Raji (cell line): ENCODE measurements around the gene CFAP77.

Source experiments
- POLR2A ChIP-seq: IDR thresholded peaks from 2 replicates; pipeline ENCODE4 v1.6.1; 2011; ENCODE audit warnings: low read depth, low read length, control low read depth; ENCODE audit not compliant: insufficient read depth

The CFAP77 gene

GRCh38 chr9:132409828-132410528, at the start of gene CFAP77:
Gene CFAP77, plus strand, starts transcription at chr9:132410211. Its CDS starts 61 bp downstream, at chr9:132410272.
- TF ChIP-seq POLR2A, result no peak

- no peak for TF ChIP-seq POLR2A
These were observed 45.9 kb upstream of the CFAP77 start for GRCh38 chr9:132364068-132364467.

- TF ChIP-seq POLR2A, result no peak
These were observed 44.0 kb upstream of the CFAP77 start for GRCh38 chr9:132365986-132366385.

GRCh38 chr9:132366481-132366880, 43.5 kb upstream of the CFAP77 start:
- TF ChIP-seq POLR2A, result no peak

GRCh38 chr9:132367613-132368313, 42.2 kb upstream of the CFAP77 start:
- TF ChIP-seq POLR2A, result no peak

GRCh38 chr9:132369421-132369820, 40.6 kb upstream of the CFAP77 start:
- no peak for TF ChIP-seq POLR2A

GRCh38 chr9:132370592-132370991, 39.4 kb upstream of the CFAP77 start:
- TF ChIP-seq POLR2A, result no peak

GRCh38 chr9:132372177-132373095, 37.6 kb upstream of the CFAP77 start:
- no peak for TF ChIP-seq POLR2A

- TF ChIP-seq POLR2A, result peak; percentile 35; the same call in 1 of the 2 replicates
These were observed 28.0 kb upstream of the CFAP77 start for GRCh38 chr9:132381966-132382541.

- peak; percentile 67; the same call in 1 of the 2 replicates for TF ChIP-seq POLR2A
These were observed 26.5 kb upstream of the CFAP77 start for GRCh38 chr9:132383462-132383883.

- no peak for TF ChIP-seq POLR2A
These were observed 25.6 kb upstream of the CFAP77 start for GRCh38 chr9:132384376-132384775.

GRCh38 chr9:132387133-132387532, 22.9 kb upstream of the CFAP77 start:
- TF ChIP-seq POLR2A, result no peak

GRCh38 chr9:132390966-132391365, 19.0 kb upstream of the CFAP77 start:
- no peak for TF ChIP-seq POLR2A

GRCh38 chr9:132391449-132391848, 18.6 kb upstream of the CFAP77 start:
- TF ChIP-seq POLR2A, result no peak

GRCh38 chr9:132395560-132395959, 14.5 kb upstream of the CFAP77 start:
- TF ChIP-seq POLR2A, result no peak
